ENCODE measurements around the gene ZFAND6.

DNA sequence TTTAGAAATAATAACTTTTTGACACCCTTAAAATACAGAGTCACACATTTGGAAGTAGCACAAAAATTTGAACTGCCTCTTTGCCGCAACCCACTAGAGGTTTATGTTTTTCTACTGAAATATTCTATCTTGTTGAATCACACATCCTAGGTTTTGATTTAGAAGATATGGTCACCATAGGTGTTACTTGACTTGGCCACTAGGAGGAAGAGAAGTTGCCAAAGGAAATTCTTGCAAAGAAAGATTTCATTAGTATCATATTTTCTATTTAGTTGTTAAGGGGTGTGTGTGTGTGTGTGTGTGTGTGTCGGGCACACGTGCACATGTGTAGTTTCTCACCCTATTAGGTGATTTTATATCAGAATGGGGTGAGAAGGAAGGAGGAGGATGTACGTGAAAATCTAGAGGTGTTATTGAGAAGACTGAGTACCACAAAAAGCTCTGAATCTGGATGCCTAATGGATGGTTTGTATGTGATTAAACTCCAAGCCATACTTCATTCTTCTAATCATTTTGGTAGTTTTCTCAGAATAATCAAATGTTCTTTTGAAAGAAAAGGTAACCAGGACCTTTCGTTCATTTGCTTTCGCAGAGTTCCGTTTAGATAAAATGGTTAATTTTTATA, 31.5 kb downstream of the ZFAND6 start:
- TF ChIP-seq CTCF (IDR thresholded peaks at IDR 0.05) (no peak), POLR2A (IDR thresholded peaks at IDR 0.05) (no peak)
